ENCODE measurements around the gene ESM1.

Gene ESM1

DNA sequence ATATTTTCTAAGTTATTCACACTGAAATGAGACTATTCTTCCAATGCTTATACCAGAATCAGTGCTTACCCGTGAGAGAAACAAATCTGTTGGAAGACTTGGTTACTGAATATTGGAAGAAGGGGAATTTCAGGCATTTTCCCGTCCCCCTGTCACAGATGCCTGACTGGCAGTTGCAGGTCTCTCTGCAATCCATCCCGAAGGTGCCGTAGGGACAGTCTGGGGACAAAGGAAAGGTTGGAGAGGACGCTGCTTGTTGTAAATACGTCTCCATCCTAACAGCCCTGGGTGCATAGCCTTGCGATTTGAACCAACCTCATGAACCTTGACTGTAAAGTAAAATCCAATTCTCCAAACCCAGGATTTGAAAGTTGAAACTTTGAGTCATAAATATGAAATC, 3.5 kb downstream of the ESM1 start:
- no peak for DNase-seq

GRCh38 chr5:54975701-54976100, 9.7 kb downstream of the ESM1 start:
- DNase-seq: no peak

GRCh38 chr5:54969856-54970828, 15.3 kb downstream of the ESM1 start:
- no peak for DNase-seq

- DNase-seq: no peak
Measured at GRCh38 chr5:54969242-54969641, 16.2 kb downstream of the ESM1 start.

GRCh38 chr5:54965806-54966205, 19.6 kb downstream of the ESM1 start:
- DNase-seq: no peak

DNA sequence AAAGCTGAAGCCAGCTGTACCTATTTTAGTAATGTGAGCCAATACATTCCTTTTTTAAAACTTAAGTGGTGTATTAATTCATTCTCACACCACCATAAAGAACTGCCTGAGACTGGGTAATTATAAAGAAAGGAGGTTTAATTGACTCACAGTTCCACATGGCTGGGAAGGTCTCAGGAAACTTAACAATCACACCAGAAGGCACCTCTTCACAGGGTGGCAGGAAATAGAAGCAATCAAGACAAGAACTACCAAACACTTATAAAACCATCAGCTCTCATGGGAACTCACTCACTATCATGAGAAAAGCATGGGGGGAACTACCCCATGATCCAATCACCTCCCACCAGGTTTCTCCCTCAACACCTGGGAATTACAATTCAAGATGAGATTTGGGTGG, 21.0 kb downstream of the ESM1 start:
- DNase-seq: no peak

- DNase-seq: no peak
Measured at GRCh38 chr5:54959673-54960418, 25.5 kb downstream of the ESM1 start.

DNA sequence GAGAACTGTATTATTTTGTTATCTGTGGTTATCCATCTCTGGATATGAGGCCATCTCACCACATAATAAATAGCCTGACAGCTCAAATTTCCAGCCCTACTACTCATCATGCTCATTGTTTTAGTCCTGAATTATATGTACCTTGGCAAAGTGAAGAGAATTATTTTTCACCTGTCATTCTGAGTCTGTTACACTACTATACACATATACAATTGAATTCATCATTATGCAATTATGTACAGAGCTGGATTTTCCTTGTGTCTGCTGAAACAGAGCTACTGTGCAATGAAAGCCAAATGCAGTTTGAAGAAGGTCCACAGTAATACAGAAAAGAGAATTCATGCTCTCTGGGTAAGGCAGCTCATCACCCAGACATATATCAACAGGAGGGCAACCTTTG, 28.5 kb downstream of the ESM1 start:
- DNase-seq: no peak

DNA sequence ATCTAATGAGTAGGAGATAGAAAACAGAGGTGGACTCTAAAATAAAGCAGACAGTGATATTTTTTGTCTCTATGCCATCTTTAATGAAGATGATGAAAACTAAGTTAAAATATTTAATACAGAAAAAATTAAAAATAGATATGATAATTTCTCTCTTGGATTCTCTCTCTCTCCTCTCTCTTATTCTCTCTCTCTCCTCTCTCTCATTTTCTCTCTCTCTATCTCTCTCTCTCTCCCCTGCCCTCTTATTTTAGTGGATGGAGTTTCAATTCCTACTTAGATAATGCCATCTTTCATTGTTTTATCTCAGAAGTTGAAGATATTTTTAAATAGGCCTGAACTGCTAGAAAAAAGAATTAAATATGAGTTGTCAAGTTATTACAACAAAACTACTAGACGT, 38.2 kb downstream of the ESM1 start:
- no peak for DNase-seq

DNA sequence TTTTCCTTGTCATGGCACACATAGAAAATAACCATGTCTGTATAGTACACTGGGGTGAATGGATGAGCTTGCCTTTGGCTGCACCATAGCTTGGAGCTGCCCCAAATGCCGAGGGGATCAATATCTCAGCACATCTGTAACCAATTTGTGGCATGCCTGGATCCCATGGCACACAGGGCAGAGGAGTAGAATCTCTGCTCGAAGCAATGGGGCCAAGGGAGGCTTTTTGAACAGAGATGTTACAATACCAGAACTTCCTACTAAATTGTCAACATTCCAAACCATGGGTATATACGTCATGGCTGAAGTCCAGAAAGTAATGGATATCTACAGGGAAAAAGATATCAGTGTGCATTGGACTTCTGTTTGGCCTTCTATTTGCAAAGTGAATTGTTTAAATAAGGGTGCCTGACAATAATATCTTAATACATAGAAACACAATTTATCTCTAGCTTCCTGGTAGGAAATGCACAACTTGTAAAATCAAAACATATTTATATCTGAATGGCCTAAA, 39.0 kb downstream of the ESM1 start:
- no peak for DNase-seq

GRCh38 chr5:54944364-54944763, 41.0 kb downstream of the ESM1 start:
- DNase-seq: no peak

DNA sequence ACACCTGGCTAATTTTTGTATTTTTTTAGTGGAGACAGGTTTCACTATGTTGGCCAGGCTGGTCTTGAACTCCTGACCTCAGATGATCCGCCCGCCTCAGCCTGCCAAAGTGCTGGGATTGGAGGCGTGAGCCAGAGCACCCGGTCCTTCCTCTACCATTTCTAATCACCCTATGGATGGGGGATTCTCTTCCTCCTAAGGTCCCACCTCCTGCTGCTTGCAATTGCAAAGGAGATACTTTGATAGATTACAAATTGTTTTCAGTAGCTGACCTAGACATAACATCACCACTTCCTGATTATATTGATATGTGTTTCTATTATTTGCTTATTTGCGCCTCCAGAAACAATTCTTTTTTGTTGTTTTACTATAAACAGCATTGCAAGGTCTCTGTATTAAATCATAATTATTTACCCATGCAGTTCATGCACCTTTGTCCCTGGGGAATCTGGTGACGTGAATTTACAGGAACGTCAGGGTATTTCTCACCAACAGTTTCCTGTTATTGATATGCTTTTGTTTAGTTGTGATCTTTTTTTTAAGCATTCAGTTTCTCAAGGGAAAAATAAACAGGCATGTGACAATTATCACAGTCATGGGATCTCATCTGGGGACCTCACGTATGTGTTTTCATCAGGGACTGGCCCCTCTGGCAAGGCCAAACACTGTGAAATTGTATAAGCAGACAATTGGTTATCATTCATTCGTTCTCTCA, 43.2 kb downstream of the ESM1 start:
- DNase-seq: no peak

DNA sequence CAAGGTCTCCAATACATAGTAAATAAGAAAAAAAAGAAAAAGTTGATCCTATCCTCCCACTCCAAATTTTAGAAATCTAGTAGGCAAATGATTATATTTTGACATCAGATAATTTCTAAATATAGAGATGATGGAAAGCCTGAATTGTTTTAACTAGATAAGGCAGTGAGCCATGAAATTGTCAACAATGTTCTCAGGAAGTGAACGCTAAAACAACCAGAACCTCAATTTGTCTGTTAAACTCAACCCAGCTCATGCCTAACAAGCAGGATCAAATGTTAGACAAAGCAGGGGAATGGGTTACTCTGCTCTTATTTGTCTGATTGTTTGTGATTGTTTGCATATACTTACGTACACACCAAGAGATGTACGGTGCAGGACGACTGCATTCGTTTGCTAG, 49.2 kb downstream of the ESM1 start:
- no peak for DNase-seq

- no peak for DNase-seq
Measured at GRCh38 chr5:54932789-54933188, 52.6 kb downstream of the ESM1 start.

DNA sequence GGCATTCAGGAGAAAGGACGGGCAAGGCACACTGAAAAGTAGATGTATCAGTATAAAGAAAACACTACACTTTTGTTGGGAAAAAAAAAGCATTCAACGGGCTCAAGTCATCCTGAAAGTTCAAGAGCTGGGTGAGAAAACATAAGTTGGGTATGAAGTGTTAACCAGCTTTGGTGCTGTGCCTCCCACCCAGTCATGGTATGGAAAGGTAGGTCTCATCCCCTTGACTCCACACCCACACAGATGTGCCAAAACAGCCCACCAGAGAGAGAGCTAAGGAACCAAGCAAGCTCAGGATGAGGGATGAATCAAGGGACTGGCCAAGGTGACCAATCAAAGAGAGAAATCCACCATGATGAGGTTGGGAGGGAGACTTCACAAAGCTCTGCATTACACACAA, 54.7 kb downstream of the ESM1 start:
- no peak for DNase-seq

All from NCI-H1417 treated with DMSO at 0.1 percent for 48 hours (cell line).